ENCODE data around the gene SPIN4.

DNA sequence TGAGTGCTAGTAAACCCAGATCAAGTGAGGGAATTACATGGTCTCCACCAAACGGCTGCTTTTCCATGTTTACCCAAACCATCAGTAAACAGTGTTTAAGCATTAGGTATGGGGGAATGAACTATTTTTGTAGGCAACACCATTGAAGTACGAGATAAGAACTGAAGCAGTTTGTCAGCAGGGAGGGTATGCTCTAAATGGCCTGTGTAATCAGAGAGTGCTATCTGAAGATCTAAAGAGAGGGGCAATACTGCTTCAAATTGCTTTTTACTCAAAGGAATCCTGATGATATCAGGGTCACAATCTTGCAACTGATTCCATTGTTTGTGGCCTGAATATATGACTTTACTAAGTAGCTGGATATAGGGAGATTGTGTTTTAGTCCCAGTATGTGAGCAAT, 10.4 kb upstream of the SPIN4 start:
- TF ChIP-seq POLR2A (IDR thresholded peaks at IDR 0.05), result no peak
- TF ChIP-seq, protein P1, sequence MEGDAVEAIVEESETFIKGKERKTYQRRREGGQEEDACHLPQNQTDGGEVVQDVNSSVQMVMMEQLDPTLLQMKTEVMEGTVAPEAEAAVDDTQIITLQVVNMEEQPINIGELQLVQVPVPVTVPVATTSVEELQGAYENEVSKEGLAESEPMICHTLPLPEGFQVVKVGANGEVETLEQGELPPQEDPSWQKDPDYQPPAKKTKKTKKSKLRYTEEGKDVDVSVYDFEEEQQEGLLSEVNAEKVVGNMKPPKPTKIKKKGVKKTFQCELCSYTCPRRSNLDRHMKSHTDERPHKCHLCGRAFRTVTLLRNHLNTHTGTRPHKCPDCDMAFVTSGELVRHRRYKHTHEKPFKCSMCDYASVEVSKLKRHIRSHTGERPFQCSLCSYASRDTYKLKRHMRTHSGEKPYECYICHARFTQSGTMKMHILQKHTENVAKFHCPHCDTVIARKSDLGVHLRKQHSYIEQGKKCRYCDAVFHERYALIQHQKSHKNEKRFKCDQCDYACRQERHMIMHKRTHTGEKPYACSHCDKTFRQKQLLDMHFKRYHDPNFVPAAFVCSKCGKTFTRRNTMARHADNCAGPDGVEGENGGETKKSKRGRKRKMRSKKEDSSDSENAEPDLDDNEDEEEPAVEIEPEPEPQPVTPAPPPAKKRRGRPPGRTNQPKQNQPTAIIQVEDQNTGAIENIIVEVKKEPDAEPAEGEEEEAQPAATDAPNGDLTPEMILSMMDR (IDR thresholded peaks at IDR 0.05), result no peak
- no peak for TF ChIP-seq POLR2AphosphoS5 (IDR thresholded peaks at IDR 0.05)
